Upper lobe of left lung (tissue), 6 donors: ENCODE results near the gene CXCL16. TPM values are rescaled to one million over a fixed set of nuclear protein-coding genes. Genes with fewer than 3 reads are reported as not detected.

Experiments used
- ATAC-seq, 2 donors: fragments of 200-7000 bp; cut with Tn5 transposase; one replicate each; pipeline ENCODE4 v1.9.1; 2022; ENCODE audit warnings: mild to moderate bottlenecking in 2 of 2, moderate library complexity in 2 of 2; ENCODE audit not compliant: low FRiP score in 2 of 2
- DNase-seq, 2 donors: peaks; one replicate each; pipeline ENCODE4 v3.0.0-alpha.2; 2019 to 2020
- H3K27ac ChIP-seq, 4 donors: fragments of 200-600 bp; sonication (generic); one replicate each; pipeline ENCODE4 v1.5.1; 2016 to 2019
- H3K27me3 ChIP-seq, 4 donors: fragments of 200-600 bp; sonication (generic); one replicate each; pipeline ENCODE4 v1.5.1; 2017 to 2019
- H3K36me3 ChIP-seq, 4 donors: fragments of 200-600 bp; sonication (generic); one replicate each; pipeline ENCODE4 v1.5.1; 2016 to 2019
- H3K4me1 ChIP-seq, 4 donors: fragments of 200-600 bp; sonication (generic); one replicate each; pipeline ENCODE4 v1.5.1; 2018 to 2019
- H3K4me3 ChIP-seq, 4 donors: fragments of 200-600 bp; sonication (generic); one replicate each; pipeline ENCODE4 v1.5.1; 2017 to 2019; ENCODE audit warnings: mild to moderate bottlenecking in 2 of 4, moderate library complexity in 1 of 4
- H3K9me3 ChIP-seq, 4 donors: fragments of 200-600 bp; sonication (generic); one replicate each; pipeline ENCODE4 v1.5.1; 2018 to 2019
- CTCF ChIP-seq, 6 experiments: fragments of 450-650 bp in 4 of 6; fragments of 200-600 bp in 2 of 6; sonication (generic) in 2 of 6; IDR thresholded peaks; one replicate each; pipeline ENCODE4 v1.5.1; 2016 to 2019; ENCODE audit warnings: antibody characterized with exemption in 6 of 6
- EP300 ChIP-seq, 4 donors: sonication (generic); formaldehyde crosslinking; IDR thresholded peaks; one replicate each; pipeline ENCODE4 v1.5.1; 2017; ENCODE audit warnings: antibody characterized with exemption in 4 of 4, control low read depth in 2 of 4
- POLR2A ChIP-seq, 4 donors: fragments of 450-650 bp; IDR thresholded peaks; one replicate each; pipeline ENCODE4 v1.5.1; 2016 to 2017; ENCODE audit warnings: antibody characterized with exemption in 4 of 4, mild to moderate bottlenecking in 2 of 4
- POLR2AphosphoS5 ChIP-seq, 2 donors: sonication (generic); formaldehyde crosslinking; IDR thresholded peaks; one replicate each; pipeline ENCODE4 v1.5.1; 2017; ENCODE audit warnings: antibody characterized with exemption in 2 of 2
- WGBS, 2 donors: methylation state at CpG; one replicate each; pipeline ENCODE4 v1.1.5; 2017 to 2018; 5-methylcytosine and 5-hydroxymethylcytosine counted together
- total RNA-seq, 6 donors: library from RNA; depleted of rRNA in 4 of 6; stranded (reverse); fragments of >200 nt in 4 of 6; gene quantifications; one replicate each; pipeline versions ENCODE4 v1.1.0 to v1.2.1, GENCODE V29; 2016 to 2021
- donor health status: DM: no; HTN: no; CAD: no; lungs with moderate emphysema.
- donor health status: DM: no; HTN: yes; CAD: no; lungs with severe emphysema.

Gene CXCL16
- total RNA-seq, 6 donors from 2014 or later: 62.9 to 281 (median 122) TPM

- Histone ChIP-seq H3K4me1 (peaks cover 0 to 13% (median 6%) of the 10 kb centered on the region in 4 donors), H3K9me3 (no peaks in the 10 kb centered on the region), H3K4me3 (no peak overlapping the region), H3K27me3 (no peaks in the 10 kb centered on the region), H3K27ac (peak overlapping the region; percentile 57 to 80 (median 67)), H3K36me3 (peaks cover 3 to 42% (median 35%) of the 10 kb centered on the region in 4 donors)
- ATAC-seq: peak; percentile 49 to 92
- TF ChIP-seq CTCF (IDR thresholded peaks at IDR 0.05): no peak
- no peak for TF ChIP-seq POLR2A (IDR thresholded peaks at IDR 0.05)
- TF ChIP-seq POLR2AphosphoS5 (IDR thresholded peaks at IDR 0.05): peak; percentile 63 to 69
- peak in 1 of 4 donors; percentile 72 for TF ChIP-seq EP300 (IDR thresholded peaks at IDR 0.05)
- DNase-seq: peak; percentile 68 to 89
- 68 to 70% methylated on average over 16 to 20 of the region's 20 CpGs for WGBS, 2 donors
Measured at GRCh38 chr17:4721203-4722135, 18.3 kb downstream of the CXCL16 start.

GRCh38 chr17:4720787-4721186 is 18.9 kb downstream of the CXCL16 start:
- no peak for ATAC-seq
- peak overlapping the region; percentile 50 to 66 (median 62) for H3K27ac ChIP-seq
- no peak overlapping the region for H3K4me3 ChIP-seq
- peaks cover 0 to 13% (median 6%) of the 10 kb centered on the region in 4 donors for H3K4me1 ChIP-seq
- no peak for TF ChIP-seq CTCF (IDR thresholded peaks at IDR 0.05)
- TF ChIP-seq POLR2A (IDR thresholded peaks at IDR 0.05): no peak
- no peaks in the 10 kb centered on the region for H3K27me3 ChIP-seq
- WGBS, 2 donors: 94 to 97% methylated on average over 5 to 7 of the region's 7 CpGs
- DNase-seq: no peak
- no peaks in the 10 kb centered on the region for H3K9me3 ChIP-seq
- H3K36me3 ChIP-seq: peaks cover 3 to 48% (median 39%) of the 10 kb centered on the region in 4 donors

DNA sequence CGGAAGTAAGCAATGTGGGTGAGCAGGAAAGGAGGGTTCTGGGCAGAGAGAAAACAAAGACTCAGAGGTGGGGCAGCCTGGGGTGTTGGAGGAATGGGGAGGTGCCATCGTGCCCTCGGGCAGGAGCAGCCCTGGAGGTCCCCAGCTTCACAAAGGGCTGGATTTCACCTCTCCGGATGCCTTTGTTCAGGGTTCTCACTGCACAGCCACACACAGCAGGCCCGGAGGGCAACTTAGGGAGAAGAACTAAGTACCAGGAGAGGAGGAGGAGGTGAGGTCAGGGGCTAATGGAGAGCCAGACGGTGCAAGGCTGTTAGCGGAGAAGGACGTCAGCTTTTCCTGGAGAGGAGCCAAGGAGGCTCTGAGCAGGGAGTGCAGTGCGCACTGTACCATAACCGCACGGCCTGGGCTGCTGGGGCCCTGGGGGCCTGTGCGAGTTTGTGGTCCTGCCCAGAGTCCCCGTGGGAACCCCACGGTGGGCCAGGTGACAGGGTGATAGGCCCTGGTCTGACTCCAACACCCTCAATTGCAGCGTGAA is 20.0 kb downstream of the CXCL16 start:
- DNase-seq: peak in 1 of 2 donors; percentile 65
- no peak for TF ChIP-seq POLR2AphosphoS5 (IDR thresholded peaks at IDR 0.05)
- TF ChIP-seq EP300 (IDR thresholded peaks at IDR 0.05): no peak
- no peak for TF ChIP-seq CTCF (IDR thresholded peaks at IDR 0.05)
- TF ChIP-seq POLR2A (IDR thresholded peaks at IDR 0.05): peak in 1 of 4 donors; percentile 10
- Histone ChIP-seq H3K4me3 (no peak overlapping the region), H3K27ac (peak overlapping the region in 2 of 4 donors; percentile 34 to 66), H3K27me3 (no peaks in the 10 kb centered on the region), H3K36me3 (peaks cover 3 to 49% (median 39%) of the 10 kb centered on the region in 4 donors), H3K4me1 (peaks cover 0 to 23% (median 8%) of the 10 kb centered on the region in 4 donors), H3K9me3 (no peaks in the 10 kb centered on the region)
- ATAC-seq: no peak
- 75 to 76% methylated on average over 15 of the region's 15 CpGs for WGBS, 2 donors

DNA sequence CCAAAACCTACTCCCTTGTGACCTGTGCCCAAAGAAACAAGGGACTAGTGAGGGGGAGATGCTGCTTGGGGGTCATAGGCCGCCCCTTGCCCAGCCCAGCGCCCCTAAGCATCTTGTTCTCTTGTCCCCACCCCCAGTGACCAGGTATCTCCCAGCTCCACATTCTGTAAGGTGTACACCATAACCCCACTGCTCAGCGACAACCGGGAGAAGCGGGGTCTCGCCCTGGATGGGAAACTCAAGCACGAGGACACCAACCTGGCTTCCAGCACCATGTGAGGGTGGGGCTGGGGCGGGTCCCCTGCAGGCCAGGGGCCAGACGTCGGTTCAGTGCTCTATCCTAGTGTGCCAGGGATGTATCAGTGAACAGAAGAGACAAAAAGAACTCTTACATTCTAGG is 20.6 kb downstream of the CXCL16 start:
- 84 to 87% methylated on average over 10 of the region's 10 CpGs for WGBS, 2 donors
- H3K36me3 ChIP-seq: peaks cover 3 to 49% (median 39%) of the 10 kb centered on the region in 4 donors
- no peak overlapping the region for H3K4me3 ChIP-seq
- DNase-seq (no peak), ATAC-seq (no peak)
- no peaks in the 10 kb centered on the region for H3K9me3 ChIP-seq
- TF ChIP-seq POLR2AphosphoS5 (IDR thresholded peaks at IDR 0.05) (no peak), EP300 (IDR thresholded peaks at IDR 0.05) (no peak), CTCF (IDR thresholded peaks at IDR 0.05) (no peak), POLR2A (IDR thresholded peaks at IDR 0.05) (no peak)
- peaks cover 0 to 26% (median 10%) of the 10 kb centered on the region in 4 donors for H3K4me1 ChIP-seq
- H3K27ac ChIP-seq: peak overlapping the region in 1 of 4 donors; percentile 34
- H3K27me3 ChIP-seq: no peaks in the 10 kb centered on the region
